RPMI8226 (cell line): Measurements from ENCODE around the gene GZMM.
A peak's percentile ranks its signal among the peaks of the same experiment; 100 is the strongest.

Experiments used
- DNase-seq: peaks from one replicate; pipeline ENCODE4 v3.0.0-alpha.2; 2015

The GZMM gene

GRCh38 chr19:567296-567900 lies 23.5 kb downstream of the GZMM start:
- DNase-seq, result no peak

DNA sequence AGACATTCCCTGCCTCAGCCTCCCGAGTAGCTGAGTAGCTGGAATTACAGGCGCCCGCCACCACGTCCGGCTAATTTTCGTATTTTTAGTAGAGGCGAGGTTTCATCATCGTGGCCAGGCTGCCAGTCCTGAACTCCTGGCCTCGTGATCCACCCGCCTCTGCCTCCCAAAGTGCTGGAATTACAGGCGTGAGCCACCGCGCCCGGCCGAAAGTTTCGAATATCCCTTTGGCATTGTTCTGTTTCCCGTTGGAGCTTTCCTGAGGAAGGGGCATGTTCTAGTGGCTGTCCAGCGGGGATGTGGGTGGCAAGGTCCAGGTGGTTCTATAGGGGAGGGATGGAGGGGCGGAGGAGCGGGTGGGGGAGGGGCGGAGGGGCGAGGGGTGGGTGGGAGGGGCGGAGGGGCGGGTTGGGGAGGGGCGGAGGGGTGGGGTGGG lies 26.4 kb downstream of the GZMM start:
- DNase-seq, result no peak

DNA sequence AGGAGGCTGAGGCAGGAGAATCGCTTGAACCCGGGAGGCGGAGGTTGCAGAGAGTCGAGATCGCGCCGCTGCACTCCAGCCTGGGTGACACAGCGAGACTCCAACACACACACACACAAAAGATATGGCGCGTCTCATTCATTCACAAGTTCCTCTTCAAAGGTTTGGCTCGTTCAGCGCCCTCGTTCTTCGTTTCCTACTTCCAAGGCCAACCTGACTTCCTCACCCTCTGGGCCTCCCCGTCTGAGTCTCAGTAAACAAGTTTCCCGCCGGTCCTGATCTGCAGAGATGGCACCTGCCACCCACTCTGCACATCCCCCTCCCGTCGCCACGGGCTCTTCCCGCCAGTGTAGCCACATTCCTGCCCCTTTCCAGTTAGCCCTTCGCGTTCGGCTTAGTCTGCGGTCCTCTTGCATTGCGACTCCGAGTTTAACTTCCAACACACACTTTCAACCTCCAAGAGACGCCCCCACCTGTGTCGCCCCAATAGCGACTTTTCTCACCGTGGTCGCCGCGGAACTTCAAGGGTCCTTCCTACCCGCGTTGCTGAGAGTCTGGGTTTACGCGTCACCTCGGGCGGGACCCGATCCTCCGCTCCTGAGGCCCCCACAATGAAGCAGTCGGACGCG lies 27.2 kb downstream of the GZMM start:
- peak; percentile 77 for DNase-seq

GRCh38 chr19:571566-571974 lies 27.7 kb downstream of the GZMM start:
- DNase-seq, result peak; percentile 57

DNA sequence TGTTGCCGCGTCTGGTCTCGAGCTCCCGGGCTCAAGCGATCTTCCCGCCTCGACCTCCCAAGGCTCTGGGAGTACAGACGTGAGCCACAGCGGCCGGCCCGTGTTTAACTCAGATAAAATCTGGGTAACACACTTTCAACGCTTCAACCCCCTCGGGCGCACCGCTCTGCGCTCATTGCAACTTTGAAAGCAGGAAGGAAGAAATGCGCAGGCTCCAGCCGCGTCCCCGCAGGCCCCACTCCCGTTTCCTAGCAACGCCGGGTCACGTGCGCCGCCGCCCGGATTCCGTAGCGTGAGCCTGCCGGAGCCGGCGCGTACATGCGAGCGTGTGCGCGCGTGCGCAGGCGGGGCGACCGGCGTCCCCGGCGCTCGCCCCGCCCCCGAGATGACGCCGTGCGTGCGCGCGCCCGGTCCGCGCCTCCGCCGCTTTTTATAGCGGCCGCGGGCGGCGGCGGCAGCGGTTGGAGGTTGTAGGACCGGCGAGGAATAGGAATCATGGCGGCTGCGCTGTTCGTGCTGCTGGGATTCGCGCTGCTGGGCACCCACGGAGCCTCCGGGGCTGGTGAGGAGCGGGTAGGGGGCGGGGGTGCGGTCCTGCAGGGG lies 28.4 kb downstream of the GZMM start, which contains the start of gene BSG:
TSS of gene BSG (plus strand) at position 457 of the 603 bp plus-strand sequence. CDS start at position 496, 39 bp downstream.
- DNase-seq, result peak; percentile 99

DNA sequence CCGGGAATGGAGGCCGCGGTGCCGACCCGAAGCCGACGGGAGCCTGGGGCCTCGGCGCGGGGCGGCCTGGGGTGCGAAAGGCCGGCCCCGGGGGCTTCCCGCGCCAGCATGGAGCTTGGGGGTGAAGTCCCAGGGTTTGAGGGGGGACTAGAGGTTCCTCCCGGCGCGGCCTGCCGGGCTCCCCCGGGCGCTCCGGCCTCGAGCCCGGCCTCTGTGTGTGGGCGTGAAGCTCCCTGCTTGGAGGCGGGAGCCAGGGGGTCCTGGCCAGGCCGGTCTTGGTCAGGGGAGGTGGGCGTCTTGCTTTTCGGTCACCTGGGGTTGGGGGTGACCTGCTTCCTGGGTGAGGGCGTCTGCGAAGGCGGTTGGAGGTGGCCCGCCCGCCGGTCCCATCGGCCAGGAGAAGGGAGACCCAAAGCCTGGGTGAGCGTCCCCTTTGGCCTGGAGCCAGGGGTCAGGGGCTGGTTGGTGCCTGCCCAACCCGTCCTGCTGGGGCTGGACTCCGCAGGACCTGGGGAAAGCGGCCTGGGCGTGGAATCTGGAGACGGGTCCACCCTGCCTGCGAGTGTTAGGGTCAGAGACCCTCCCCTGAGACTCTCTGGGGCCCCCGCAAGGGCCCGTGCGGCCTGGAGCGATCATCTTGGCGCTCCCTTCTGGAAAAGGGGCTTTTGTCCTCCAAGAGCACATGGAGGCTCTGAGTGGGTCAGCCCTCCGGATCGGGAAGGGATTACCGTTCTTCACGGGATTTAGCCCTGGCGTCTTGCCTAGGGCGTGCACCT lies 29.1 kb downstream of the GZMM start:
- DNase-seq, result peak; percentile 49

GRCh38 chr19:573519-573825 lies 29.6 kb downstream of the GZMM start:
- DNase-seq, result no peak

DNA sequence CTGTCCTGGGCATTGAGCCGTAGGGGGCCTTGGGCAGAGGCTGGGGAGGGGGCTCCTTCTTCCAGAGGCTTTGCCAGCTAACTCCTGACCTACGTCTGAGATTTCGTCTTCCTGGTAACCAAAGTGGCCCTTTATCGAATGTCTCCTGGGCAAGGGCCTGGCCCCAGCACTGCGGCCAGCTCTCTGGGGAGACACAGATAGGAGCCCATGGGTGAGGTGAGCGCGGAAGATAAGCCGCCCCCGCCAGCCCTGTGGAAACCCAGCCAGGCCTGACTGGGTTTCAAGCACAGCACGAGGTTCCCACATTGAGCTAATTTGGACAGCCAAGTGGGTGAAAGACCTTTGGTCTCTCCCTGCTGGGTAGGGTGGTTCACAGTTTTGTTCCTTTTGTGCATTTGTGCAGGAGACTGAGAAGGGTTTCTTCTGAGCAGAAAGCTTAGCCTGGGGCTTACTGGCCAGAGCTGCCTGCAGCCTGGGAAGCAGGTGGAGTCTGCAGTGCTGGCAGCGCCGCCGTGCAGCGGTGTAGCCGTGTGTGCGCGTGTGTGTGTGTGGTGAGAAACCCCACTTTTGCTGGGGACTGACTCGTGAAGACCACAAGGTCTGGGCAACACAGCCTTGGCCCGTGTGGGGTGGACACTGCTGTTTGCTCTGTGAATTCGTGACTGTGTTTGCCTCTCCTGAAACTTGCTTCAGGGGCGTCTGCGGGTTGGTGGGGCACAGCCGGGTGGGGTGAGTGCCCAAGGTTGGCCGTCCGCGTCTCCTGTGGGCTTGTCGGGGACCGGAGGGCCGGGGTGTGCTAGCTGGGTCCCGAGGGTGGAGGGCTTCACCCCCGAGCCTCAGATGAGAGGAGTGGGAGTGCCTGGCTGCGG lies 31.0 kb downstream of the GZMM start:
- DNase-seq, result no peak

GRCh38 chr19:575527-576506 lies 32.0 kb downstream of the GZMM start:
- DNase-seq, result no peak

DNA sequence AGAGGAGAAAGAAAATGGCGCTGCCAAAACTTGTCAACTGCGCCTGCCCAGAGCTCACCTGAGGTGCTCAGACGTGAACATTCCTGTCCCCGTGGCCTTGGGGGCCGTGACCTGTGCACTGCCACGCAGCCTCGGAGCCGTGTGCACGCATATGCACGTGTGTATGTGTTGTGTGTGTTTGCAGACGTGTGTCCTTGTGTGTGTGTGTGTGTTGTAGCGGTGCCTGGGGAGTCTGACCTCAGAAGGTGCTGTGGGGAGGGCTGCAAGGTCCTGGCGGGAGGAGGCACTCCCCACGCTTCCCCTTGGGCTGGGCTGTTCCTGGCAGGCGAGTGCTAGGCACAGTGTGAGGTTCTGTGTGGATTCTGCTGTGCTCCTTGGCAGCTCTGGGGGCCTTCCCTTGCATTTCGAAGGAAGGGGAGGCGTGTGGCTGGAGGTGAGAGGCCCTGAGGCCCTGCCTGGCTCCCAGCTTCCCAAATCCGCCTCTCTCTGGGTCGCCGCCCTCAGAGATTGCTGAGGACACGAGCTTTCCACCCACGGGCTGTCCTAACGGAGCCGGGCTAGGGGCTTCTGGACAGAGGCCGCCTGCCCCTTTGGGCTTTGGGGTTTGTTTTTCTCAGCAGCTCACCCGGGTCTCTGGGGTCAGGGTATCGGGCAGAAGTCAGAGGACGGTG lies 33.0 kb downstream of the GZMM start:
- no peak for DNase-seq

- no peak for DNase-seq
Measured at GRCh38 chr19:577439-578392, 33.9 kb downstream of the GZMM start.

GRCh38 chr19:579111-579841 lies 35.4 kb downstream of the GZMM start:
- DNase-seq, result no peak

- no peak for DNase-seq
Measured at GRCh38 chr19:579842-580155, 35.9 kb downstream of the GZMM start.

GRCh38 chr19:580274-580835 lies 36.5 kb downstream of the GZMM start:
- DNase-seq, result no peak

GRCh38 chr19:581399-582111 lies 37.7 kb downstream of the GZMM start:
- no peak for DNase-seq

DNA sequence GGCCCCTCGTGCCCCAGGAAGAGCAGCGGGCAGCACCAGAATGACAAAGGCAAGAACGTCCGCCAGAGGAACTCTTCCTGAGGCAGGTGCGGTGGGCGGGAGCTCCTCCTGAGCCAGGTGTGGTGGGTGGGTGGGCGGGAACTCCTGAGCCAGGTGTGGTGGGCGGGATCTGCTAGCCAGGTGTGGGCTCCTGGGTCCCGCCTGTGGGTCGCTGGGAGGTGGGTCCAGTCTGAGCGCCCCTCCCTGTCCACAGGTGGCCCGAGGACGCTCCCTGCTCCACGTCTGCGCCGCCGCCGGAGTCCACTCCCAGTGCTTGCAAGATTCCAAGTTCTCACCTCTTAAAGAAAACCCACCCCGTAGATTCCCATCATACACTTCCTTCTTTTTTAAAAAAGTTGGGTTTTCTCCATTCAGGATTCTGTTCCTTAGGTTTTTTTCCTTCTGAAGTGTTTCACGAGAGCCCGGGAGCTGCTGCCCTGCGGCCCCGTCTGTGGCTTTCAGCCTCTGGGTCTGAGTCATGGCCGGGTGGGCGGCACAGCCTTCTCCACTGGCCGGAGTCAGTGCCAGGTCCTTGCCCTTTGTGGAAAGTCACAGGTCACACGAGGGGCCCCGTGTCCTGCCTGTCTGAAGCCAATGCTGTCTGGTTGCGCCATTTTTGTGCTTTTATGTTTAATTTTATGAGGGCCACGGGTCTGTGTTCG lies 38.8 kb downstream of the GZMM start:
- DNase-seq, result no peak

- no peak for DNase-seq
Measured at GRCh38 chr19:583198-583967, 39.5 kb downstream of the GZMM start.
